ENCODE measurements around the gene HEXD.

DNA sequence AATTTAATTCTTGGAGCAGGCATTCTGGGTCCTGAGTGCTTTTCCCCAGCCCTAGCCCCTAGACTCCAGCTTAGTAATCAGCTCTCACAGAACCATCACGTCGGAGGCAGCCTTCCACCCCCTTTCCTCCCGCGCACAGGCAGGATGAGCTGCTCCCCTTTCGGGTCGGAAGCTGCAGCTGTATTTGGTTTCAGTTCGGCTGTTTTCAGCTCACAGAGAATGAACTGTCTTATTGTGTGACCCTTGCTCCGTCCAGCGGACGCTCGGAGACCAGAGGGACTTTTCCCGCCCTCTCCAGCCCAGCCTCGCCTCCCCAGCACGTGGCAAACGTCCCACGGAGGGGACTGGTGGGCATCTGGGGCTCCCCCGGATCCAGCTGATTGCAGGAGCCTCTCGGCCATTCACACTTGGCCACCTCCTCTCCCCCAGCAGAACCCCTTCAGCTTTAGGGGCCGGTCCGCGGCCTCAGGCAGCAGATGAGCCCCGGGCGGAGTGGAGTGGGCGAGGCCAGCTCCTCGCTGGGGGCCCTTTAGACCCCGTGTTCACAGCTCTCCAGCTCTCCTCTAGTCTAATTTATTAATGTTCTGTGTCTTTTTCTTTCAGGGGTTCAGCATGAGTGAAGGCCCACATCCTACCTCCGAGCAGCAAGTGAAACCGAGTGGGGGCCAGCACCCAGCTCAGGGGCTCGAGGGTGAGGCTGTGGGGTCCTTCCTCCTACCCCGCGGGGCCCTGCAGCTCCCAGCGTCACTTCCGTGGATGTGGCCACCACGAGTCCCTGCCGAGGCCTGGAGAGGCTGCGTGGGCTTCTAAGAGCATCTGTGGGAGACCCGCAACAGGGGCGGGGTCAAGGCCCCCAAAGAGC is 47.4 kb upstream of the HEXD start:
- TF ChIP-seq, protein P1, sequence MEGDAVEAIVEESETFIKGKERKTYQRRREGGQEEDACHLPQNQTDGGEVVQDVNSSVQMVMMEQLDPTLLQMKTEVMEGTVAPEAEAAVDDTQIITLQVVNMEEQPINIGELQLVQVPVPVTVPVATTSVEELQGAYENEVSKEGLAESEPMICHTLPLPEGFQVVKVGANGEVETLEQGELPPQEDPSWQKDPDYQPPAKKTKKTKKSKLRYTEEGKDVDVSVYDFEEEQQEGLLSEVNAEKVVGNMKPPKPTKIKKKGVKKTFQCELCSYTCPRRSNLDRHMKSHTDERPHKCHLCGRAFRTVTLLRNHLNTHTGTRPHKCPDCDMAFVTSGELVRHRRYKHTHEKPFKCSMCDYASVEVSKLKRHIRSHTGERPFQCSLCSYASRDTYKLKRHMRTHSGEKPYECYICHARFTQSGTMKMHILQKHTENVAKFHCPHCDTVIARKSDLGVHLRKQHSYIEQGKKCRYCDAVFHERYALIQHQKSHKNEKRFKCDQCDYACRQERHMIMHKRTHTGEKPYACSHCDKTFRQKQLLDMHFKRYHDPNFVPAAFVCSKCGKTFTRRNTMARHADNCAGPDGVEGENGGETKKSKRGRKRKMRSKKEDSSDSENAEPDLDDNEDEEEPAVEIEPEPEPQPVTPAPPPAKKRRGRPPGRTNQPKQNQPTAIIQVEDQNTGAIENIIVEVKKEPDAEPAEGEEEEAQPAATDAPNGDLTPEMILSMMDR (conservative IDR thresholded peaks at IDR 0.05; ENCODE audit: low read length), result no peak
- TF ChIP-seq EZH2phosphoT487 (IDR thresholded peaks at IDR 0.05; ENCODE audit: borderline replicate concordance, low read depth, low read length), result no peak
